HG03354 (cell line): Measurements from ENCODE around the gene SLC2A6.
"Not testable (repeated sequence)": the region's sequence is repeated elsewhere in the genome, so short reads cannot be mapped to it uniquely, and the experiment has no call there.

Source experiments
- ATAC-seq: cut with Tn5 transposase; IDR thresholded peaks from one replicate; pipeline ENCODE4 v1.9.1; 2021; ENCODE audit warnings: mild to moderate bottlenecking; ENCODE audit not compliant: unreplicated experiment, poor library complexity, severe bottlenecking

SLC2A6 gene

DNA sequence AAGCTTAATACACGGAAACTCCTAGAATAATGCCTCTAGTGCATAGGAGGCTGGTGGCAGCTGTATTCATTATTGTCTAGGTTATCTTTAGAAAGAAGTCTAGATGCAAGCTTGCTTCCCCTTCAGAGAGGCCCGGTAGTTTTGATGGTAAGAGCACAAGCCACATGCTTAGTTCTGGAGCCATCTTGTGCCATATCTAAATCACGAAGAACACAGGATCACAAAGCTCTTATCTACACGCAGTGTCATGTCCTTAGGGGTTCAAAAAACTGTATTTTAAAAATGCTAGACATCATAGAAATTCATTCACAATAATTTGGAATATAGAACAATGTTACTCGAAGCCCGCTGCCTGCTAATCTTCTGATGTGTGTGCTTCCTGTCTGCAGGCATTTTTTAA is 12.9 kb downstream of the SLC2A6 start:
- ATAC-seq, result no peak

DNA sequence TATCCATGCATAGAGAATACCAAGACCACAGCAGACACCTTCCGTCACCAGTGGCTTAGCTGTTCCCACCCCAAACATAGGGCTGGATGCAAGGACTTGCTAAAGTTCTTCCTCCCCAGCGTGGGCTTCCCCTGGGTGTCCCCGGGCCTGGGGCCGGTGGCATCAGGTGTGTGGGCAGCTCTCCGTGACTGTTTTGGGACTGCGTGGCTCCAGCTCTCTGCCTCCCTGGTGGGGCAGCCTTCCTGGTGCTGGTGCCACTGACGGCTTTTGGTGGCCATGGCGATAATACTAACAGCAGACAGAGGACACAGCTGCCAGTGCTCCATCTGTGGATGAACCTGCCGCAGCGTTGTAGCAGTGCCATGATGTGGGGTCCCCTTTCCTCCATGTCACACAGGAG is 14.3 kb downstream of the SLC2A6 start:
- ATAC-seq, result no peak

DNA sequence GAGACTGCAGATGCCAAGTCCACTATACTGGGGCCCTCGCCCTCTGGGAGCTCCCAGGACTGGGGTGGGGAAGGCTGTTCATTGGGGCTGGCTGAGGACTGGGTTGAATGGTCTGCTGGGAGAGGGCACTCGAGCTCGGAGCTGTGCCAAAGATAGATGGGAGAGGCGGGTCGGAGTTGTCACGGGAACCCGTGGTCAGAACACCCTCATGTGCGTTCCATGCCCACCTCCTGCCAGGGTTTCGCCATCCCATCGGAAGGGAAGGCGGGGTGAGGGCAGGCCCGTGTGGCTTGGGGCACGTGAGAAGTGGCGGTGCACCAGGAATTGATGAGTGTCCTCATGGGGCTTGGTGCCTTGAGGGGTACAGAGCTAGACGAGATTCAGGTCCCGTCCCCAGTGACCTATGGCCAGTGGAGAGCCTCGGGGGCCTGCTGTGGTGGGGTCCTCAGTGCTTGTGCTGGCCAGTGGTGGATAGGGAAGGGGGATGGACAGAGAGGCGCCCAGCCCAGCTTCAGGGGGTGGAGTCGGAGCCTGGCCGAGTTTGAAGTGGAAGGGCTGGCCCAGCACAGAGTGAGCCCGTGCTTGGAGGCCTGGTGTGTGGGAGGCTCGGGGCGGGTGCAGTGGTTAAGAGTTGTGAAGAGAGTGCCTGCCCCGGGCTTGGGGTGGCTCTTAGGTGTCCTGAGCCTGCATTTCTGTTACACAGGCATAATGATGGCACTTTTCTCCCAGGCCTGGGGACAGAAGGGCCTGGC is 14.9 kb downstream of the SLC2A6 start:
- ATAC-seq, result no peak

DNA sequence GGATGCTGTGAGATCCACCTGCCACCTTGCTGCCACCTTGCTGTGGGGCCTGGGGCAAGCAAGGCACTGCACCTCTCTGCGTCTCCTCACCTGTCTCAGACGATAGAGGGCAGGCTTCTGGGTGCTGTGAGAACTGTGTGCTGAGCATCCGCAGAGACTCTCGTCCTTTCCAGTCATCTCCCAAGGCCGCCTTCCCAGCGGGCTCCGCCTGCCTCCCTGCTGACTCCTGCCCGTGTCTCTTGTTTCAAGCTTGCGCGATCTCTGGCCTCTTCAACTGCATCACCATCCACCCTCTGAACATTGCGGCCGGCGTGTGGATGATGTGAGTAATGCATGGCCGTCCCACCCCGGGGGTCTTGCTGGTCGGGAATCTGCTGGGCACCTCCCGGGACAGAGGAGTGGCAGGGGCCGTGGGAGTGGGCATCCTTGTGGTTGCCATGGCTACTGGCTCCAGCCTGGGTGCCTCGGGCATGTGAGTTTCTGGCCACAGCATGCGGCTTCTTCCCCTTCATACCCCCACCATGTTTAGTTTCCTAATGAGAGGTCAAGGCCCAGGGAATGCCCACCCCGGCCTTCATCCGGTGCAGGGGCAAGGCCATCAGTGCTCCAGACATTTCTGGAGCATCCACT is 15.6 kb downstream of the SLC2A6 start:
- ATAC-seq, result no peak

DNA sequence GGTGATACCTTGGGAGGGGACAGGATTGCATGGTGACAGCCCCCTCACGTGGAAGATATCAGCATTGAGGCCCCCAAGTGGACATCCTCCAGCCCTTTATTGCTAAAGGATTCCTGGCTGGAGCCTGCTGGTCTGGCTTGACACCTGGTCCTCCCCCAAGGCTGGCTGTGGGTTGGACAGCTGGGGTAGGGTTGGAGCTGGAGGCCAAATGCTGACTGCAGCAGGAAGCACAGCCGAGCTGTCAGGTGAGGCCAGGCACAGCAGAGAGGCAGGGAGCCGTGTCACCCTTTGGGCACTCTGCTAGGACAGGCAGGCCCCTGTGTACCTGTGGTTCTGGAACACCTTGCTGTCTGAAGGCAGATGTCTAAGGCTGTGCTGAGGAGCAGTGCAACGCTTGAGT is 16.9 kb downstream of the SLC2A6 start:
- ATAC-seq, result no peak

DNA sequence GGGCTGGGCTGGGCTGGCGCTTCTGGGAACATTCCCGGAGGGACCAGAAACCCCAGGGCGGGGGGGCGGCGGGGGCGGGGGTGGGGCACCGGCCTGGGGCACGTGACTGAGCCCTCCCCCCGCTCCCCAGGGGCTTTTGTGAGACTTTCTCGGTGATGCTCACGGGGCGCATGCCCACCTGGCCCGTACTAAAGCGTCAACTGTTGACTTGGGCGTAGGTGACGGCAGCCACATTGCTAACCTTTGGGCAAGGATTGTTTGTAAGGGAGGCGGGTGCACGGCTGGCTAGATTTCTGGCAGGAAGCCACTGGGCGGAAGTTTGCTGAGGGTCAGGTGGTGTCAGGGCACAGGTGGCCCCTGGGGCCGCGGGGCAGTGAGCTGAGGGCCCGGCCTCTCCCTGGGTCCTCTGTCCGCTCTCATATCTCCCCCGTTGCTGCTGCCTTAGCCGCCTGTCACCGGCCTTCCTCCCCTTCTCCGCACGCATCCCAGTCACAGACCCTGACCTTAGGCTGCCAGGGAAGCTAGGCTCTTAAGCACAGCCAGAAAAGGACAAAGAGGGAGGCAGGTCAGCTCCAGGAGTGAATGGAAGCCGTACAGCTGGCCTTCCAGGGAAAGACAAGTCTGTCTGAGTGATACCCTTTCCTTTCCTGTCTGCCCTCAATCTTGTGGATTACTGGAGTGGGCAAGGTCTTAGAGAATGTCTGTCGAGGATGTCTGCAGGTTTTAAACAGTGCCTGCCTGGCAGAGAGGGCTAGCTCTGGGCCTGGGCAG is 18.3 kb downstream of the SLC2A6 start:
- ATAC-seq, result peak; percentile 44

DNA sequence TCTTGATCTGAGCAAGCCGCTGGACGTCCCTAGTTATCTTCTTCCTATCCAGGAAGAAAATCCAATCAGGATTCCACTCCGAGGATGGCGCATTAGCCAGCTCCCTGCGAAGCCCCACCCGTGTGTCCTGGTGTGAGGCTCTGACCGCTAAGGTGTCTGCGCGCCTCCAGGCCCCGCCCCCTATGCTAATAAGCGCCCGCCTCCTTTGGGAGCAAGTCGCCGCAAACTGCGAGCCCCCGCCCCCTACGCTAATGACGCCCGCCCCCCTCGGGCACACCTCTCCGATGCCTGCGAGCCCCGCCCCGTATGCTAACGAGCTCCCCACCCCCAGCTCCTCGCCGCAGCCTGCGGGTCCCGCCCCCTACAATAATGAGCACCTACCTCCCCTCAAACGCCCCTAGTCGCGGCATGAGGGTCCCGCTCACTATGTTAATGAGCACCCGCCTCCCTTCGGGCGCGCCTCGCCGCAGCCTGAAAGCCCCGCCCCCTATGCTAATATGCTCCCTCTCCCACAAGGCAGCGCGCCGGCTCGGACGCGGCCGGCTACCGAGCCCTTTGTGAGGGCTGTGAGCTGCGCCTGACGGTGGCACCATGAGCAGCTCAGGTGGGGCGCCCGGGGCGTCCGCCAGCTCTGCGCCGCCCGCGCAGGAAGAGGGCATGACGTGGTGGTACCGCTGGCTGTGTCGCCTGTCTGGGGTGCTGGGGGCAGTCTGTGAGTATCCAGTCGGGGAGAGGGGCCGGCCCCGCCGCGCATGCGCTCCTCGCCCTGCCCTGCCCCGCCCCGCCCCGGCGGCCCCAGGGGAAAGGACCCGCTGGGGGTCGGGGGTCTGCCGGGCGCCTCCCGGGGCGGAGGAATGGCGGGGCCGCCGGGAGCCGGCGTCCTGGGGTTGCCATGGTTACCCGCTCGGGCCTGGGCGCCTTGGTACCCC is 19.2 kb downstream of the SLC2A6 start, which contains the start of gene CACFD1:
Gene CACFD1 (plus strand): TSS at position 503 of the 929 bp plus-strand sequence. CDS start 89 bp downstream, at position 592.
- ATAC-seq, result peak; percentile 79

DNA sequence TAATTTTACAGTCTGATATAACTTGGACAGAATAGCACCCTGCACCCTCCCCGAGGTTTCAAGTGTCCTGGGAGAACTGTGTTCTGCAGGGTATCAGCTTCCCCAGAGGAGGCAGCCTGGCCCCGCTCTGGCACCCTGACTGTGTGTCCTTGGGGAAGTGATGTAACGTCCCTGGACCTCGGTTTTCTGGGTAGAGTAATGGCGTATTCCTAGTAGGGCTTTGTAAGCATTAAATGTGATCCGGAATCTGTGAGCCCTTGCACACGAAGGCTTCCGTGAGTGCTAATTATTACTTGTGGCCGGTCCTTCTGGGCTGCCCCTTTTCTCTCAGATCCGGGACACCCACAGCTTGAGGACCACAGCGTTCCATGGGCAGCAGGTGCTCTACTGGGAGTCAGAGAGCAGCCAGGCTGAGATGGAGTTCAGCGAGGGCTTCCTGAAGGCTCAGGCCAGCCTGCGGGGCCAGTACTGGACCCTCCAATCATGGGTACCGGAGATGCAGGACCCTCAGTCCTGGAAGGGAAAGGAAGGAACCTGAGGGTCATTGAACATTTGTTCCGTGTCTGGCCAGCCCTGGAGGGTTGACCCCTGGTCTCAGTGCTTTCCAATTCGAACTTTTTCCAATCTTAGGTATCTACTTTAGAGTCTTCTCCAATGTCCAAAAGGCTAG is 20.1 kb downstream of the SLC2A6 start:
- ATAC-seq, result no peak

DNA sequence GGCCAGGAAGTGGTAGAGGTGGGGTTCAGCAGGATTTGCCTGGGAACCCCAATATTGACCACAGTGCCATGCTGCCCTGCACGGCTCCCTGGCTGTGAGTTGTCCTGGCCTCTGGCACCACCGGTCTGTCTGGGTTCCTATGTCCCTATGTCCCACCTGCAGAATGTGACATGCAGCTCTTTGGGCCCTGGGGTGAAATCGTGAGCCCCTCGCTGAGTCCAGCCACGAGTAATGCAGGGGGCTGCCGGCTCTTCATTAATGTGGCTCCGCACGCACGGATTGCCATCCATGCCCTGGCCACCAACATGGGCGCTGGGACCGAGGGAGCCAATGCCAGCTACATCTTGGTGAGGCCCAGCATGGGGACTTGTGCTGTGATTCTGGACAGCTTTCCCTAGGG is 21.2 kb downstream of the SLC2A6 start:
- no peak for ATAC-seq

DNA sequence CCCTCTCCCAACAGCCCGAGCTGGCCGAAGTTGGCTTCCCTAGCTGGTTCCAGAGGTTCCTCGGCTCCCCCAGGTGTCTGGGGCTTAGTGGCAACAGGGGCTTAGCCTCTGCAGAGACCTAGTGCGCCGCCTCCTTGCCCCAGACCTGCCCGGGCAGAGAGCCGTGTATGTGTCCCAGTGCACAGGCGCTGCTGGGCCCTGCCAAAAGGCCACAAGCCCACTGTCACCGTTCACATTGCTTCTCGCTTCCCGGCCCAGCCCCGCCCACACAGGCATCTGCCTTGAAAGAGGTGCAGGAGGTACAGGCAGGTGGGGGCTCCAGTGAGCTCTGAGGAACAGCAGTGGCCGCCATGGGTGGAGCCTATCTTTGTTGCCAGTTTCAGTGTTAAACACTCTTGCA is 21.7 kb downstream of the SLC2A6 start:
- no peak for ATAC-seq

DNA sequence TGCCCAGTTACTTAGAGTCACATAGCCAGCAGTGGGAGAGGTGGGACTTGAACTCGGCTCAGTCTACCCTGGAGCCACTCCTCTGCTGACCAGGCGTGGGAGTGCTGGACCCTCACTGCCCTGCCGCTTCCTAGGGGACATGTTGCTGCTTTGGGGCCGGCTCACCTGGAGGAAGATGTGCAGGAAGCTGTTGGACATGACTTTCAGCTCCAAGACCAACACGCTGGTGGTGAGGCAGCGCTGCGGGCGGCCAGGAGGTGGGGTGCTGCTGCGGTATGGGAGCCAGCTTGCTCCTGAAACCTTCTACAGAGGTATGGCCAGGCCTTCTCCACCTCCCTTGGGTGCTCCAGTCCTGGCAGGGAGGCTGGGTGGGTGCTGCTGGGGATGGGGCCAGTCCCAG is 22.5 kb downstream of the SLC2A6 start:
- no peak for ATAC-seq

DNA sequence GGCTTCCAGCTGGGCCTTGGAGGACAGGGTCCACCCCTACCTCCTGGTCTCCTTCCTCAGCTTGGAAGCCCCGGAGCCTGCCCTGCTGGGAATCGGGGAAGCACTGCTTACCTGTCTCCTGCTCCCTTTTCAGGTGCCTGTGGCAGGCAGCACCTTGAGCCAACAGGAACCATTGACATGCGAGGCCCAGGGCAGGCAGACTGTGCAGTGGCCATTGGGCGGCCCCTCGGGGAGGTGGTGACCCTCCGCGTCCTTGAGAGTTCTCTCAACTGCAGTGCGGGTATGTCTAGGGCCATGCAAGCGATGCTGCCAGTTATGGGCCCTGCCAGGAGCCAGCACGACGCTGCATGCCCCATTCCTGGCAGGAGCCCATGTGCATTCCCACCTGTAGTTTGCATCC is 23.0 kb downstream of the SLC2A6 start:
- no peak for ATAC-seq

DNA sequence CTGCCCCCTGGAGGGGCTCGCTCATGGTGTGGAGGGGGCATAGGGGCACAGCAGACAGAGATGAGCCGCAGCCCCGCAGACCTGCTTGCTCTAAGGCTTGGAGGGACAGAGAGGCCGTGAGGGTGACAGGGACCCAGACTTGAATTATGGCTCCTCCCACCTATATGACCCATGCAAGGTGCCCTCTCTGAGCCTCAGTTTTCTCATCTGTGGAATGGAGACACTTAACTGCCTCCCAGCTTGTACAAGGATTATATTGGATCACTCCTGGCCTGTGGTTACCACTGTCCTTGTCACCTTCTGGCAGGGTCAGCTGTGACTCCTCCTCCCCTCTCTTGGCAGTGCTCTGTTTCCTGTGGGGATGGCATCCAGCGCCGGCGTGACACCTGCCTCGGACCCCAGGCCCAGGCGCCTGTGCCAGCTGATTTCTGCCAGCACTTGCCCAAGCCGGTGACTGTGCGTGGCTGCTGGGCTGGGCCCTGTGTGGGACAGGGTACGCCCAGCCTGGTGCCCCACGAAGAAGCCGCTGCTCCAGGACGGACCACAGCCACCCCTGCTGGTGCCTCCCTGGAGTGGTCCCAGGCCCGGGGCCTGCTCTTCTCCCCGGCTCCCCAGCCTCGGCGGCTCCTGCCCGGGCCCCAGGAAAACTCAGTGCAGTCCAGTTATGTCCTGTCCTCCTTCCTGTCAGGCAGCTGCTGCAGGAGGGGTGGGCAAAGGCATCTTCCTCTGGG is 23.8 kb downstream of the SLC2A6 start:
- no peak for ATAC-seq

DNA sequence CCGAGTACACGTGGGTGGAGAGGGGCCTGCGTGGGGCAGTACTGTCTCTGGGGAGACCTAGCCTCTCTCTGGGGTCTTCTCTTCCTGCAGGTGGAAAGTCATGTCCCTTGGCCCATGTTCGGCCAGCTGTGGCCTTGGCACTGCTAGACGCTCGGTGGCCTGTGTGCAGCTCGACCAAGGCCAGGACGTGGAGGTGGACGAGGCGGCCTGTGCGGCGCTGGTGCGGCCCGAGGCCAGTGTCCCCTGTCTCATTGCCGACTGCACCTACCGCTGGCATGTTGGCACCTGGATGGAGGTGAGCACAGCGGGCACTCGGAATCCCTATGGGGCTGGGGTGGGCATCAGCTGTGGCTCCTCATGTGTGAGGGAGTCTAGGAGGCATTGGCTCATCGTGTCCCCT is 24.6 kb downstream of the SLC2A6 start:
- ATAC-seq, result no peak

DNA sequence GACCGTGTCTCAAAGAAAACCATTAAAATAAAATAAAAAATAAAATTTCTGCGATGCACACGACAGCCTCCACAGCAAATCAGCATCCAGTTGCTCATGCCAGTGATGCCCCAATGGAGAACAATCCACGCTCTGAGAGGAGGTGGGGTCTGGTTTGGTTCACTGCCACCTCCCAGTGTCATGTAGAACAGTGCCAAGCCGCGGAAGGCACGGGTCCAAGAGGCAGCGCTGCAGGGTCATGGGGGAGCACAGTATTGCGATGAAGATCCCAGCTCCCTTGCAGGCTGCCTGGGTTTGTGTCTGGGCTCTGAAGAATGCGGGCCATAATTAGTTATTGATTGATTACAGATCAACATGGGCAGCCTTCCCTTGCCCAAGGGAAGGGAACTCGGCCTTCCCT is 25.2 kb downstream of the SLC2A6 start:
- ATAC-seq, result no peak

DNA sequence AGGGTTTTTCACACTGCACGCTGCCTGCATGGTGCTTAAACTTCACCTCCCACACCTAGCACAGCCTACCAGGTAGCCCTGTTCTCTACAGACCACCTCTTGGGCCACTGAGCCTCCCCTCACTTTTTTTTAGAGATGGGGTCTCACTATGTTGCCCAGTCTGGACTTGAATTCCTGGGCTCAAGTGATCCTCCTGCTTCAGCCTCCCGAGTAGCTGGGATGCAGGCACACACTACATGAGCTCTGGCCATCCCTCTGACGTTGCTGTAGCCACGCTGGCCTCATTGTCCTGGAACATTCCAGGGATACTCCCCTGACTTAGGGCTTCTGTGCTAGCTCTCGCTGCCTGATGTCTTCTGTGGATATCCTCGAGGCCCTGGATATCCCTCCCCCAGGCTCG is 26.3 kb downstream of the SLC2A6 start:
- ATAC-seq, result no peak

DNA sequence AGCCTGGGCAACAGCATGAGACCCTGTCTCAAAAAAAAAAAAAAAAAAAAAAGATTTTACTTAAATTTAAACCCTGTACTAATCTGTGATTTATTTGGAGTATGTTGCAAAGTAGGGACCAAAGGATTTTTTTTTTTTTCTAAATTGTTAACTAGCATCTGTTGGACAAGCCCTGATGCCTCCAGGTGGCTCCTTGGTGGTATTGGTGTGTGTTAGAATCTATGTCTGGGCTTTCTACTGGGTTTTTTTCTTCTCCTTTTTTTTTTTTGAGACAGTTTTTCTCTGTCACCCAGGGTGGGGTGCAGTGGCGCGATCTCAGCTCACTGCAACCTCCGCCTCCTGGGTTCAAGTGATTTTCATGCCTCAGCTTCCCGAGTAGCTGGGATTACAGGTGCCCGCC is 27.0 kb downstream of the SLC2A6 start:
- not testable (repeated sequence) for ATAC-seq

DNA sequence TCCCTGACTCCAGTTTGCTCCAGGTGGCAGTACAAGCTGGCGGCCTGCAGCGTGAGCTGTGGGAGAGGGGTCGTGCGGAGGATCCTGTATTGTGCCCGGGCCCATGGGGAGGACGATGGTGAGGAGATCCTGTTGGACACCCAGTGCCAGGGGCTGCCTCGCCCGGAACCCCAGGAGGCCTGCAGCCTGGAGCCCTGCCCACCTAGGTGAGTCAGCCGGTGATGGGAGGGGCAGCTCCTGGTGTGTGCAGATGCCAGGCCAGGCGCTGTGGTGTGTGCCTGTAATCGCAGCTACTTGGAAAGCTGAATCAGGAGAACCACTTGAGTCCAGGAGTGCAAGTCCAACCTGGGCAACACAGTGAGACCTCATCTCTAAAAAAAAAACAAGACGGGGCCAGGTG is 29.1 kb downstream of the SLC2A6 start:
- no peak for ATAC-seq
